Immature natural killer cell (primary cell): ENCODE data around the gene BAHD1. TPM values are rescaled to one million over a fixed set of nuclear protein-coding genes. Genes with fewer than 3 reads are reported as not detected.

Source experiments
- DNase-seq, 3 donors: peaks; one replicate each; pipeline ENCODE4 v3.0.0; 2022; ENCODE audit warnings: mixed read lengths in 1 of 3
- H3K27ac Mint-ChIP-seq, 6 donors: one replicate each; pipeline ENCODE4 v1.8.0; 2020; ENCODE audit warnings: mixed read lengths in 6 of 6, mild to moderate bottlenecking in 5 of 6, inconsistent platforms in 4 of 6, moderate library complexity in 3 of 6
- H3K27me3 Mint-ChIP-seq, 3 donors: one replicate each; pipeline ENCODE4 v1.8.0; 2020 to 2021; ENCODE audit warnings: low read depth in 3 of 3, mild to moderate bottlenecking in 3 of 3, mixed read lengths in 3 of 3, moderate library complexity in 3 of 3, inconsistent platforms in 1 of 3
- H3K36me3 Mint-ChIP-seq, 3 donors: one replicate each; pipeline ENCODE4 v1.8.0; 2020; ENCODE audit warnings: mixed read lengths in 3 of 3, inconsistent platforms in 2 of 3, mild to moderate bottlenecking in 2 of 3
- H3K4me1 Mint-ChIP-seq, 2 donors: one replicate each; pipeline ENCODE4 v1.8.0; 2020; ENCODE audit warnings: inconsistent platforms in 2 of 2, mild to moderate bottlenecking in 2 of 2, mixed read lengths in 2 of 2, moderate library complexity in 1 of 2
- H3K4me3 Mint-ChIP-seq, 5 donors: one replicate each; pipeline ENCODE4 v1.8.0; 2020; ENCODE audit warnings: mild to moderate bottlenecking in 5 of 5, mixed read lengths in 5 of 5, inconsistent platforms in 3 of 5, moderate library complexity in 3 of 5
- H3K9me3 Mint-ChIP-seq, 6 donors: one replicate each; pipeline ENCODE4 v1.8.0; 2020; ENCODE audit warnings: mild to moderate bottlenecking in 6 of 6, mixed read lengths in 6 of 6, inconsistent platforms in 4 of 6, moderate library complexity in 3 of 6
- polyA plus RNA-seq, 3 donors: library from polyadenylated mRNA; unstranded; fragments of 300-500 nt; fragmentation: Illumina TruSeq; gene quantifications; one replicate each; pipeline ENCODE4 v1.2.3, GENCODE V29; 2021

Gene BAHD1
- polyA plus RNA-seq: 1 to 10 TPM; 2.1 to 6.1 (median 3.4) TPM

- Mint-ChIP-seq H3K4me3 (peak within 1 kb of the TSS; percentile 86 to 93 (median 92)), H3K9me3 (no peaks in the 10 kb centered on the region), H3K4me1 (peaks cover 54 to 56% of the 10 kb centered on the region in 2 donors), H3K27ac (peak within 1 kb of the TSS; percentile 24 to 86 (median 76)), H3K27me3 (peaks cover 6 to 21% (median 13%) of the 10 kb centered on the region in 3 donors), H3K36me3 (no peaks in the 10 kb centered on the region)
- DNase-seq: peak; percentile 94 to 95 (median 95)
Measured at GRCh38 chr15:40440743-40441564, at the start of gene BAHD1. TSS of gene BAHD1 (plus strand) at chr15:40440953. CDS start at chr15:40458465, 17,512 bp downstream.

DNA sequence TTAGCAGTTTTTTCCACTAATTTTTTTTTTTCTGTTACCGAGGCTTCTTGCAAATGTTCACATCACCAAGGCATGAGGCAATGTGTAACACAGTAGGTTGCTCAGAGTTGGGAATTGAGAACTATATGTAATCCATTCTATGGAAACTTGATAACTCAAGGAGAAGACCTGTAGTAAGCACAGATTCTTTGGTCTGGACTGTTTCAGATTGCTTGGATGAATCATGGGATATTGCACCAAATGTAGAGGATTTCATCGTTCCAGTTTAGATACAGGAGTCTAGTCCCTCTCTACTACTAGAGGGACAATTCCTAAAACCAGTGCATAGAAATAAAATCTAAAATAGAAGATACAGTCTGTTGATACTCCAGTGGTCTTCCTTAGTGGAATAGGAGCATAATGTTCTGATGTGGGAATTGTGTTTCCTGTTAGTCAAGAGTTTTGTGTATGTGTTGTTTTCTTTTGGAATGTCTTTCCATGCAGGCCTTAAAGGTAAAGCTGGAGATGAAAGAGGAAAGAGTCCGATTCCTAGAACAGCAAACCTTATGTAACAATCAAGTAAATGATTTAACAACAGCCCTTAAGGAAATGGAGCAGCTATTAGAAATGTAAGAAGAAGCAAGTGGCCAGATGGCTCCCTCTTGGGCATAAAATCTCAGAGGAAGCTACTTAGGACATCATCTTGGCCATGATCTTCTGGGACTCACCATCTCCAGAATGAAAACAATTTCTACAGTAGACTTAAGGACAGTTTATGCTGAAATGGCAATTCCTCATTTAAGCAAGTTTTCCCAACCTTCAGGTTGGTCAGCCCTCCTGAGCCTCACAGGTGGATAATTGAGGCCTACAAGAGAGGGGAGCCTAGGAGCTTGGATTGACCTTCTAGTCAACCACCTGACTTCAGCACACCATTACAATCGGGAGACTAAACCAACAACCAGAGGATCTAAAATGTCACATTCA, 47.5 kb upstream of the BAHD1 start:
- DNase-seq: no peak
- Mint-ChIP-seq H3K4me1 (peaks cover 6% of the 10 kb centered on the region in 2 donors), H3K4me3 (no peak overlapping the region), H3K27ac (peak overlapping the region in 1 of 6 donors; percentile 37), H3K27me3 (no peaks in the 10 kb centered on the region), H3K36me3 (peaks cover 16 to 38% (median 23%) of the 10 kb centered on the region in 3 donors), H3K9me3 (no peaks in the 10 kb centered on the region)

GRCh38 chr15:40397688-40398412, 42.9 kb upstream of the BAHD1 start:
- H3K4me1 Mint-ChIP-seq: peaks cover 14 to 17% of the 10 kb centered on the region in 2 donors
- peaks cover 0 to 8% (median 6%) of the 10 kb centered on the region in 3 donors for H3K36me3 Mint-ChIP-seq

DNA sequence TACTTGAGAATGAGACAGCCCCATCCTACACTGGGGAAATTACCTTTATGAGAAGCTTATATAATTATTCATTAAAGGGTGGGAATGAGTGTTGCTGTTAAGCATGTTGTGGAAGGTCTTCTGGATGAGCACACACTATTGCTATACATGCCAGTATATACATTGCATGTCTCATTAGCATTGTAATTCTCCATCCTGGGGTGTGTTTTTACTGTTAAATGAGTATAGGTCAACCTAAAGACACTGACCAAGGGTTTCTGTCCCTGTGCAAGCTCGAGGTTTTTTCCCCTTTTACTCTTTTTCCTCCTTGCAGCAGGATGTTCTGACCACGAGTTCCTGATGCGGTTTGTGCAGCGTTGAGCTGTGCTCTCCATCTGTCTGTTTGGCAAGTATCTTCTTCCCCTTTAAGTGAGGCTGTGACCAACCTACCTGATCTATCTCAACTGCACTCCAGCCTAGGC, 42.3 kb upstream of the BAHD1 start:
- Mint-ChIP-seq H3K27me3 (no peaks in the 10 kb centered on the region), H3K9me3 (no peaks in the 10 kb centered on the region), H3K36me3 (peaks cover 0 to 3% (median 3%) of the 10 kb centered on the region in 3 donors), H3K4me3 (peak overlapping the region; percentile 4 to 59 (median 28)), H3K4me1 (peaks cover 14 to 17% of the 10 kb centered on the region in 2 donors), H3K27ac (peak overlapping the region in 5 of 6 donors; percentile 12 to 60 (median 37))
- DNase-seq: no peak

More at GRCh38 chr15:40397688-40398412, 42.9 kb upstream of the BAHD1 start:
- Mint-ChIP-seq H3K9me3 (no peaks in the 10 kb centered on the region), H3K4me3 (peak overlapping the region in 3 of 5 donors; percentile 23 to 59 (median 29)), H3K27ac (peak overlapping the region in 4 of 6 donors; percentile 5 to 37 (median 28)), H3K27me3 (no peaks in the 10 kb centered on the region)
- DNase-seq: no peak

DNA sequence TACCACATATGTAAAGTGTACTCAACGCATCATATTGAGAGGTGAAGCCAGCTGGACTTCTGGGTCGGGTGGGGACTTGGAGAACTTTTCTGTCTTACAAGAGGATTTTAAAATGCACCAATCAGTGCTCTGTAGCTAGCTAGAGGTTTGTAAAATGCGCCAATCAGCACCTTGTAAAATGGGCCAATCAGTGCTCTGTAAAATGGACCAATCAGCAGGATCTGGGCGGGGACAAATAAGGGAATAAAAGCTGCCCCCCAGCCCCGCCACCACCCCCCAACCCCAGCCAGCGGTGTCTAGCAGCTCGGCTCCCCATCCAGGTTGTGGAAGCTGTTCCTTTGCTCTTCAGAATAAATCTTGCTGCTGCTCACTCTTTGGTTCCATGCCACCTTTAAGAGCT, 41.4 kb upstream of the BAHD1 start:
- DNase-seq: no peak
- H3K4me1 Mint-ChIP-seq: peaks cover 14 to 17% of the 10 kb centered on the region in 2 donors
- H3K9me3 Mint-ChIP-seq: no peaks in the 10 kb centered on the region
- no peak overlapping the region for H3K27ac Mint-ChIP-seq
- no peaks in the 10 kb centered on the region for H3K27me3 Mint-ChIP-seq
- no peak overlapping the region for H3K4me3 Mint-ChIP-seq
- H3K36me3 Mint-ChIP-seq: no peaks in the 10 kb centered on the region

DNA sequence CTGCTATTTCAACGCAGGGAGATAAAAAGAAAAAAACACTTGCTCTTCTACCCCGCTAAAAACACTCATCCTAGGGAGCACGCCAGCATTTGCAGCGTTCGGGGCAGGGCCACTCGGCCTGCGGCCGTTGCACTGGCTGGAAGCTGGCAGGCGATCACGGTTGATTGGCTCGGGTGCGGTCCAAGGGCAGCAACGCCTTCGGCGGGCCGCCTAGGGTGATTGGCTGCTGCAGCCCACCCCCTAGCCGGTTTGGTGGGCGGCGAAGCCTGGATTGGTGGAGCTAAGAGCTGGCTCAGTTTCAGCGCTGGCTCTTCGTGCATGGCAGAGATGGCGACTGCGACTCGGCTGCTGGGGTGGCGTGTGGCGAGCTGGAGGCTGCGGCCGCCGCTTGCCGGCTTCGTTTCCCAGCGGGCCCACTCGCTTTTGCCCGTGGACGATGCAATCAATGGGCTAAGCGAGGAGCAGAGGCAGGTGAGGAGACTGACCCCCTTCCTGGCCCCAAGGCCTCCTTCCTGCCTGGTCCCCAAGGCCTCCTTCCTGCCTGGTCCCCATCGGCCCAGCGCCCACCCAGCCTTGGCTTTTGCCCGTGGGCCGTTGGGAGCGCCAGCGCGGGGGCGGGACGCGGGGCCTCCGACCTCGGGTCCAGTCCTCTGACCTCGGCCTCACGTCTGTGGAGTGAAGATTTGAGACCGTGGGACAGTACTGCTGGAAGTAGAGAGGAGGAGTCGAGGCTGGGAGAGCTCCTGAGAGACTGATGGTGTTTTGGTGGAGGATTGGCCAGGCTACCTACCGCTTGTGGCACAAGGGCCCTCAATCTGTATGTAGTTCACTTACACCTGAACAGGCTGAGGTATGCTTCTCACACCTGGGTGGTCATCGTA, 35.0 kb upstream of the BAHD1 start, which contains the start of gene IVD:
Gene IVD (plus strand): TSS at position 295 of the 881 bp plus-strand sequence. CDS start 33 bp downstream, at position 328.
- peak within 1 kb of the TSS; percentile 81 to 88 (median 87) for H3K4me3 Mint-ChIP-seq
- peak; percentile 88 to 90 (median 88) for DNase-seq
- peaks cover 8% of the 10 kb centered on the region in 3 donors for H3K36me3 Mint-ChIP-seq
- no peaks in the 10 kb centered on the region for H3K9me3 Mint-ChIP-seq
- H3K27me3 Mint-ChIP-seq: peaks cover 0 to 3% (median 0%) of the 10 kb centered on the region in 3 donors
- peak within 1 kb of the TSS; percentile 54 to 94 (median 78) for H3K27ac Mint-ChIP-seq
- peaks cover 27 to 31% of the 10 kb centered on the region in 2 donors for H3K4me1 Mint-ChIP-seq

- no peaks in the 10 kb centered on the region for H3K9me3 Mint-ChIP-seq
- no peak for DNase-seq
- peaks cover 0 to 3% (median 0%) of the 10 kb centered on the region in 3 donors for H3K27me3 Mint-ChIP-seq
- peak overlapping the region; percentile 13 to 63 (median 56) for H3K4me3 Mint-ChIP-seq
- H3K27ac Mint-ChIP-seq: peak overlapping the region in 1 of 6 donors; percentile 66
- peaks cover 27 to 31% of the 10 kb centered on the region in 2 donors for H3K4me1 Mint-ChIP-seq
- H3K36me3 Mint-ChIP-seq: peaks cover 21 to 23% (median 21%) of the 10 kb centered on the region in 3 donors
Measured at GRCh38 chr15:40407330-40407990, 33.3 kb upstream of the BAHD1 start.

- Mint-ChIP-seq H3K27me3 (peaks cover 0 to 3% (median 0%) of the 10 kb centered on the region in 3 donors), H3K9me3 (no peaks in the 10 kb centered on the region), H3K4me3 (no peak overlapping the region), H3K27ac (no peak overlapping the region), H3K4me1 (peaks cover 27 to 31% of the 10 kb centered on the region in 2 donors), H3K36me3 (peaks cover 21 to 32% (median 27%) of the 10 kb centered on the region in 3 donors)
- no peak for DNase-seq
Measured at GRCh38 chr15:40409366-40409765, 31.4 kb upstream of the BAHD1 start.

DNA sequence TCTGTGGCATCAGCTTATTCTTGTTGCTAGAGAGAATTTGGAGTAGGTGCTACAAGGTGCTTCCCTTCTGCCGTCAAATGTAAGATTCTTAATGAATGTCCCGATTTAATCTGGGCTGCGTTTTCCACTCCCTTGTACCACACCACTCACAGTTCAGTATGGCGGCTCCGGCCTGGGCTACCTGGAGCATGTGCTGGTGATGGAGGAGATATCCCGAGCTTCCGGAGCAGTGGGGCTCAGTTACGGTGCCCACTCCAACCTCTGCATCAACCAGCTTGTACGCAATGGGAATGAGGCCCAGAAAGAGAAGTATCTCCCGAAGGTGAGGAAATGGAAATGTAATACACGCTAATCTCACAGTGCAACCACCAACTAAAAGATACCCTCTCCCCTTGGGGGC, 30.3 kb upstream of the BAHD1 start:
- no peaks in the 10 kb centered on the region for H3K9me3 Mint-ChIP-seq
- peaks cover 18 to 23% of the 10 kb centered on the region in 2 donors for H3K4me1 Mint-ChIP-seq
- H3K36me3 Mint-ChIP-seq: peaks cover 23 to 35% (median 32%) of the 10 kb centered on the region in 3 donors
- no peak overlapping the region for H3K27ac Mint-ChIP-seq
- H3K4me3 Mint-ChIP-seq: no peak overlapping the region
- peaks cover 0 to 2% (median 0%) of the 10 kb centered on the region in 3 donors for H3K27me3 Mint-ChIP-seq
- DNase-seq: no peak

DNA sequence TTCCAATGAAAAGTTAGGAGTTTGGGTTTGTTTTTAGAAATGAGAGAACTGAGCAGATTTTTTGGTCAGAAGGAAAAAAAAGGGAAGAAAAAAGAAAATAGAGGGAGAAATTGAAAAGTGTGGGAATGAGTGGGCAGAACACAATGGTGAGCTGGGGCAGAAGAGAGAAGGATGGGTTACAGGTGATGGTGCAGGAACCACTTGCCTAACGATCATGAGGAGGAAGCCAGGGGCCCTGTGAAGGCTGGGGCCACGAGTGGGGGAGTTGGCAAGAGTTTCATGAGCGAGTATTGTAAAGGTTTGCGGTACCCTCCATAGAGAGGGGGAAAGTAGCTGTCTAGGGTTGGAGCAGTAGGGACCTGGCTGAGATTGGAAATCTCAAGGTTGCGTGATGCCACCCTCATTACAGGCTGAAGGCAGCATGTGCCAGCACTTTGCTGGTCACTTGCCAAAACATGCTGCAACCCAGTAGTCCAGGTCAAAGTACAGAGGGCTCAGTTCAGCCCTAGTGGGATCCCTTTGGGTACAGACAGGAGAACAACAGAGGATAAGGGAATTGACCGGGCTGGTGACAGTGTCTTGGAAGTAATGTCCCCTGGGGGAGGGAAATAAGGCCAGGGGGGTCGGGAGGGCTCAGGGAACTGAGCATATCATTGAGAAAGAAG, 28.5 kb upstream of the BAHD1 start:
- no peaks in the 10 kb centered on the region for H3K9me3 Mint-ChIP-seq
- no peaks in the 10 kb centered on the region for H3K27me3 Mint-ChIP-seq
- peaks cover 24 to 40% (median 33%) of the 10 kb centered on the region in 3 donors for H3K36me3 Mint-ChIP-seq
- peak overlapping the region in 4 of 6 donors; percentile 4 to 74 (median 37) for H3K27ac Mint-ChIP-seq
- no peak for DNase-seq
- H3K4me3 Mint-ChIP-seq: no peak overlapping the region
- H3K4me1 Mint-ChIP-seq: peaks cover 7 to 11% of the 10 kb centered on the region in 2 donors

DNA sequence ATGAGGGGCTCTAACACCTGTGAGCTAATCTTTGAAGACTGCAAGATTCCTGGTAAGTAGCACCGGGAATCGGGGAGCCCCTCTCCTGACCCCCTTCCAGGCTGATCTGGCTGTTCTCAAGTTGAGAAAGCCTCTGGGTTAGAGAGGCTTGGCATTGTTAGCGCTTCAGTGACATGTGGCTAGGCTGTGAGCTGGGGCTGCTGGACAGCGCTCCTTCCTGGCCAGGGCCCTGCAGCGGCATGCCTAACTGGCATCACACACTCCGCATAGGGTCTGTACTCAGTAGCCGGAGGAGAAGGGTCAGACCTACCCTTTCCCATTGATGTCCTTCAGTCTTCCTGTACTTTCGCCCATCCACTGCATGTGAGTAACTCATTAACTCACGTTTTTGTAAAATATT, 27.7 kb upstream of the BAHD1 start:
- H3K9me3 Mint-ChIP-seq: no peaks in the 10 kb centered on the region
- H3K4me1 Mint-ChIP-seq: peaks cover 0 to 3% of the 10 kb centered on the region in 2 donors
- no peak overlapping the region for H3K4me3 Mint-ChIP-seq
- H3K27ac Mint-ChIP-seq: no peak overlapping the region
- H3K27me3 Mint-ChIP-seq: no peaks in the 10 kb centered on the region
- peaks cover 27 to 40% (median 36%) of the 10 kb centered on the region in 3 donors for H3K36me3 Mint-ChIP-seq
- no peak for DNase-seq
